GM21390 (cell line): ENCODE results near the gene MEGF10.
"Not testable (repeated sequence)": the region's sequence is repeated elsewhere in the genome, so short reads cannot be mapped to it uniquely, and the experiment has no call there.

Experiments
- ATAC-seq: cut with Tn5 transposase; IDR thresholded peaks from one replicate; pipeline ENCODE4 v1.9.1; 2021; ENCODE audit not compliant: unreplicated experiment

MEGF10 gene

GRCh38 chr5:127297348-127298035, 6.9 kb downstream of the MEGF10 start:
- no peak for ATAC-seq

GRCh38 chr5:127298036-127298429, 7.4 kb downstream of the MEGF10 start:
- ATAC-seq, result no peak

GRCh38 chr5:127298656-127299055, 8.1 kb downstream of the MEGF10 start:
- no peak for ATAC-seq

- ATAC-seq, result no peak
Measured at GRCh38 chr5:127299678-127300077, 9.1 kb downstream of the MEGF10 start.

GRCh38 chr5:127302509-127302908, 11.9 kb downstream of the MEGF10 start:
- ATAC-seq, result no peak

- ATAC-seq, result no peak
Measured at GRCh38 chr5:127303404-127303803, 12.8 kb downstream of the MEGF10 start.

- ATAC-seq, result no peak
Measured at GRCh38 chr5:127305493-127305892, 14.9 kb downstream of the MEGF10 start.

GRCh38 chr5:127306036-127306435, 15.4 kb downstream of the MEGF10 start:
- ATAC-seq, result no peak

GRCh38 chr5:127306647-127307046, 16.1 kb downstream of the MEGF10 start:
- ATAC-seq, result no peak

GRCh38 chr5:127307868-127308267, 17.3 kb downstream of the MEGF10 start:
- no peak for ATAC-seq

- not testable (repeated sequence) for ATAC-seq
Measured at GRCh38 chr5:127308325-127308724, 17.7 kb downstream of the MEGF10 start.

- no peak for ATAC-seq
Measured at GRCh38 chr5:127308945-127309344, 18.3 kb downstream of the MEGF10 start.

- ATAC-seq, result no peak
Measured at GRCh38 chr5:127311349-127311748, 20.8 kb downstream of the MEGF10 start.

- ATAC-seq, result no peak
Measured at GRCh38 chr5:127311781-127312525, 21.4 kb downstream of the MEGF10 start.

- no peak for ATAC-seq
Measured at GRCh38 chr5:127313379-127313778, 22.8 kb downstream of the MEGF10 start.

GRCh38 chr5:127313847-127314473, 23.4 kb downstream of the MEGF10 start:
- peak; percentile 97 for ATAC-seq

- no peak for ATAC-seq
Measured at GRCh38 chr5:127316011-127316410, 25.4 kb downstream of the MEGF10 start.

GRCh38 chr5:127317385-127317784, 26.8 kb downstream of the MEGF10 start:
- not testable (repeated sequence) for ATAC-seq

- peak; percentile 94 for ATAC-seq
Measured at GRCh38 chr5:127320032-127320965, 29.7 kb downstream of the MEGF10 start.

GRCh38 chr5:127321465-127321864, 30.9 kb downstream of the MEGF10 start:
- ATAC-seq, result no peak

GRCh38 chr5:127322403-127322802, 31.8 kb downstream of the MEGF10 start:
- no peak for ATAC-seq
